GM21526 (cell line): ENCODE results near the gene PRR35.

Experiments used
- ATAC-seq: cut with Tn5 transposase; IDR thresholded peaks from one replicate; pipeline ENCODE4 v1.9.1; 2021; ENCODE audit warnings: moderate library complexity; ENCODE audit not compliant: unreplicated experiment, low FRiP score

Gene PRR35

GRCh38 chr16:560204-560700, at the start of gene PRR35:
PRR35 (plus strand) TSS chr16:560394; CDS start chr16:563295, 2,901 bp downstream.
- no peak for ATAC-seq

- ATAC-seq, result no peak
Observed at GRCh38 chr16:512802-513201, 47.4 kb upstream of the PRR35 start.

GRCh38 chr16:513950-514349, 46.2 kb upstream of the PRR35 start:
- ATAC-seq, result no peak

- ATAC-seq, result no peak
Observed at GRCh38 chr16:515175-515938, 44.8 kb upstream of the PRR35 start.

GRCh38 chr16:515939-516226, 44.3 kb upstream of the PRR35 start:
- no peak for ATAC-seq

GRCh38 chr16:516301-516700, 43.9 kb upstream of the PRR35 start:
- ATAC-seq, result no peak

GRCh38 chr16:518858-519257, 41.3 kb upstream of the PRR35 start:
- ATAC-seq, result no peak

- no peak for ATAC-seq
Observed at GRCh38 chr16:519425-519824, 40.8 kb upstream of the PRR35 start.

GRCh38 chr16:519841-520687, 40.1 kb upstream of the PRR35 start:
- ATAC-seq, result no peak

- no peak for ATAC-seq
Observed at GRCh38 chr16:520847-521246, 39.3 kb upstream of the PRR35 start.

- ATAC-seq, result no peak
Observed at GRCh38 chr16:521381-522210, 38.6 kb upstream of the PRR35 start.

- ATAC-seq, result no peak
Observed at GRCh38 chr16:522320-523096, 37.7 kb upstream of the PRR35 start.

- no peak for ATAC-seq
Observed at GRCh38 chr16:523097-523741, 37.0 kb upstream of the PRR35 start.

GRCh38 chr16:524274-525040, 35.7 kb upstream of the PRR35 start:
- no peak for ATAC-seq

GRCh38 chr16:525123-525519, 35.1 kb upstream of the PRR35 start:
- no peak for ATAC-seq

GRCh38 chr16:525520-526180, 34.5 kb upstream of the PRR35 start:
- ATAC-seq, result no peak

- no peak for ATAC-seq
Observed at GRCh38 chr16:526181-527014, 33.8 kb upstream of the PRR35 start.
